ENCODE measurements around the gene MYOM3.

Gene MYOM3

DNA sequence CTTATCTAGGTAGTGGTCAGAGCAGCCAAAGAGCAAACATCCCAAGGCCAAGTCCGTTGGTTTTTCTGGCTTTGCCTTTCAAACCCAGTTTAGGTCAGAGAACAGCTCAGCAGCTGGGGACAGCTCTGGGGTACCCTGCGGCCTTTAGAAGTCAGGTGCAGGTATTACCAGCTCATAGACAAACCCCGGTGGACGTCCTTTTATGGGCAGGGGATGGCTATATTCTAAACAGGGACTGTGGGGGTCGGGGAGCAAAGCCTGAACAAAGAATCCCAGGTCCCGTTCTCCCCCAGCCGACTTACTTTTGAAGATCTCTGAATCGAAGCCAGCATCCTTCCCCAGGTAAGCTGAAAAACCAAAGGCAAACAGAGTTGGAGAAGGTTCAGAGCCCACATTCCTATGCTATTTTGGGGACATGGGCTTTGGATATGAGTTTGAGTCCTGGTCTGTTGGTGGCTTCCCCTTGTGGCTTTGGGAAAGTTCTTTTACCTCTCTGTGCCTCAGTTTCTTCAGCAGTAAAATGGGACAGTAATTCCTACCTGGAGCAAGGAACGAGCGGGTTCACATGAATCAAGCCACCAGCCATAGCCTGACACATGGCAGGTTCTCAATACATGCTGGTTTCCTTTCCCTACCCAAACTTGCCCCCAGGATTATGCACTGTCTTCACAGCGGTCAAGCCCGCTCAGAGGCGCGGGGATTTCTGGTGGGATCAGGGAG is 16.6 kb downstream of the MYOM3 start:
- no peak for DNase-seq

DNA sequence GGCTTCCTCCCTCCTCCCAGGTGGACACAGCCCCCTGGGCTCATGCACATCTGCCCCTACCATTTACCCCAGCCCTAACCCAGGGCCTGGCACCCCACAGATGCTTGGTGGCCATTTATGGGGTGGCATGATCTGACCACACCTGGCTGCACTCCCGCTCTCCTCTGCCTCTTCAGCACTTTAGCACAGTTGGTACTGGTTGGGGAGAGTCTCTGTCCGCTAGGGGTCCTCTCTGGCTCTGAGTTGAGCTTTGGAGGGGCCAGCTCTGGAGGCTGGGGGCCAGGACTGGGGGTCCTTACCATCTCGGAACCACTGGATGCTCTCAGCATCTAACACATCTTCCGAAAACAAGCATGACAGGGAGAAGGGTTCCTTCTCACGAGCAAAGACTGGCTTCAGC is 17.4 kb downstream of the MYOM3 start:
- no peak for DNase-seq

DNA sequence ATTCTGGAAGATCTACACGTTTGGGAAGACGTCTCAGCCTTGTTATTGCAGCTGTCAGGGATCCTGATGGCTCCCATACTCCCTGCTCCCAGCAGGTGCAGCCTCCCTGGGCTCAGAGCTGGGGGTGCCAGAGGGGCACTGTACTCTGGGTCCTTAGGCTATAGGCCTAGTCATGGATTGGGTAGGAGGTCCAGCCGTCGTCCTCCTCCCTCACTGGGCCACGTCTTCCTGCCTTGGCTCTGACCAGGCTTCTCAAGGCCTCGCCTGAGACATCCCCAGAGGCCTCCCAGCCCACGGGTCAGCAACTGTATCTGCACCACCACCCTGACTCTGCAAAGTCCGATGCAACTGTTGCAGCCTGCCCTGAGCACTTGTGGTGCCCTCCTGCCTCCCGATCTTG is 18.2 kb downstream of the MYOM3 start:
- no peak for DNase-seq

DNA sequence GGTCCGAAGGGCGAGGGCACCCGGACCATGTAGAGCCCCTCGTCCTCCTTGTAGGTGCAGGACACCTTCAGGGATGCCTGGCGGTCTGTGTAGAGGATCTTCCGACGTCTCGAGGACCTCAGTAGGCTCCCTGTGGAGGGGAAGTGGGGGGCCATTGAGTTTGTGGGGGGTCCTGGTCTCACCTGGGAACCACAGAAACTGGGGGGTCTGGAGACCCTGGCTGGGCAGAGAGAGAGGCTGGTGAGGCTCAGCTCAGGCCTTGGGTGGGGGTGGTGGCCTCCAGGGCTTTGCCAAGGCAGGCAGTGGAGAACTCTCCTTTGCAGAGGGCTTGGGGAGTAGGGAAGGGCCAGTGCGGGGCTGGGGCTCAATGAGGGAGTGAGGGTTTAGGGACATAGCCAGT is 19.0 kb downstream of the MYOM3 start:
- DNase-seq = no peak

DNA sequence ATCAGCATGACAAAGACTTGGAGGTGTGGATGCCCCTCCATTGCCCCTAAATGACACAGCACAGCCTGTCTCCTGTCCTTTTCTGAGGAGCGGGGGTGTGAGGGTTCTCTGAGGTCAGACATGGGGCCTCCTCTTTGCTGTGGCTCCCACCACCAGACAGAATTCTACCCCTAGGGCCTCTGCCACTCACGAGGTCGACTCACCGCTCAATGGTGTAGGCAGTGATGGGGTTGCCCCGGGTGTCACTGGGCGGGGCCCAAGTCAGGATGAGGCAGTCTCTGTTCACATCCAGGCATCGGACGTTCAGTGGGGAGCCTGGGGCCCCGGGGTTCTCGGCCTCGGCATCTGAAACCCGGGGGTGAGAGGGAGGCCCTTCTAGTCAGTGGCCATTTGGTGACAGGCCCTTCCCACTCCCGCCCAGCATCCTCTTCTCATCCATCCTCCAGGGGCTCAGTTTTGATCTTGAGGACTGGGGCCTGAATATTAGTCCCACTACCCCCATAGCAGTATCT is 19.9 kb downstream of the MYOM3 start:
- no peak for DNase-seq

DNA sequence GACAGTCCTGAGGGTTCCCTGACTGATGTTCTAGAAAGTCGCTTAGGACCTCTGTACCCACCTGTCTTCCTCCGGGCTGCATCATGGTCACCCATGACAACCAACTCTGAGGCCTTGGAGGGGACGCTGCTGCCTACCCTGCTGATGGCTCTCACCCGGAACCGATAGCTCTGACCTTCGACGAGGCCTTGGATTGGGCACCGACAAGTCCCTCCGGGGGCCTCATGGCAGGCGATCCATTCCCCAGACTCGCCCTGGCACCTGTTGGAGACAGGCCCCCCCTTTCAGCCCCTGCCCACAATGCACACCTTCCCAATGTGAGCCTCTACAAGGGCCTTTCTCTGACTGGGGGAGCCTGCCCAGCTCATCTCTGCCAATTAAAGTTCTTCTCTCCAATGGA is 21.2 kb downstream of the MYOM3 start:
- DNase-seq = no peak

DNA sequence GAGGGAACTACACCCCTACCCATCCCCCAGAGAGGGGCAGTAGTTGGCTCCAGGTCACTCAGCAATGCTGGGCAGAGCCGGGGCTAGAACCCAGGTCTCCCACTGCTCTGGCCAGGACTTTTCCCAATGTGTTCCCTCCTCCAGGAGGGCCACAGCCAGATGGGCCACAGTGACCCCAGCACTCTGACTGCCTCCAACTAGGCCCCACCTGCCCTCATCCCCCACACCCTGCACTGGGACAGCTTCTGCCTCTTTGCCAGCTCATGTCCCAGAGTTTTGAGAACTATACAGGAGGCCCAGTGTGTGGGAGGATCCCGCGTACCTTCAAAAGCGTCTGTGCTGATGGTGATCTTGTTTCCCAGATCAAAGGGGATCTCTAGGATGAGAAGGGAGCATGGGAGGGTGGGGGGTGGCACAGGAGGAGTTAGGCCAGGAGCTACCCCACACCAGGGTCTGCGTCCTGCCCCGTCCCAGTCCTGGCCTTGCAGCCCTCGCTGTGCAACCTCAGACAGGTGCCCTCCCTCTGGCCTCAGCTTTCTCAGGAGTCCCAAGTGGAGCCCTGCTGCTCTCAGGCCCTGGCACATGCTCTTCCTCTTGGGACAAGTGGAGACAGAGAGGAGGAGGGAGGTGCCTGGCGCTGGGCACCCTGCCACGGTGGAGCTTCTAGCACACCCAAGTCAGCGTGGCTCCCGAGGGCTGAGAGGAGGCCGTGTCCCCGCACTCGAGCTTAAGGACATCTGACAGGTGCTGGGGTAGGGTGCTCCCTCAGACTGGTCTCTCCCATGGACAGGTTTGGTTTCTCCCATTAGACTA is 22.0 kb downstream of the MYOM3 start:
- no peak for DNase-seq

DNA sequence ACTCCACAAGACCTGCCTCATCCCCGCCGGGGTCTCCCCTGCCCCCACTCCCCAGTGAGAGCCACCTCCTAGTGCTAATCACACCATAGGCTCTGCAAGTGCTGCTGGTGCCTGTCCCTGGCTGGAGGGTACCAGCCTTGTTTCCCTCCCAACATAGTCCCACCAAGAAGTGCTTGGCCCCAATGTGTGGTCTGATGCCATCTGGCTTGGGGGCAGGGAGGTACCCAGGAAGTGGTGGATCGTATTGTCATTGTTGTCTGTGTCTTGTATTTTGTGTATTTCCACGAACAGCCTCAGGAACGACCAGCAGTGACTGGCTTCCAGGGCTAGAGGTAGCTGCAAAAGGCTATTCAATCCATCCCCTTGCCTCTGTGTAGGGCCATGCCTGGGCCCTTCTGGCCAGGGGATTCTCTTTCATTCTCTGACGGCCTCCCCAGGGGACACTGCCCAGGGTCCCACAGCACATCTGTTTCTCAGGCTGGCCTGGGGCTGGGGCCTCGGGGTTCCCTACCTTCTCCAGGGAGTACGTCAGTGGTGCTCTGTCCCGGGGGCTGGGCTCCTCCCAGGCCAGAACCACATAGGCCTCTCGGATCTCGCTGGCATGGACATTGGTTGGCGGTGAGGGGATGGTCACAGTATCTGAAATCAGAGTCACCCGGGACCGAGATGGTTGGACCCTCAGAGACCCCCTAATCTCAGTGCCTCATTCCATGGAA is 22.8 kb downstream of the MYOM3 start:
- no peak for DNase-seq

DNA sequence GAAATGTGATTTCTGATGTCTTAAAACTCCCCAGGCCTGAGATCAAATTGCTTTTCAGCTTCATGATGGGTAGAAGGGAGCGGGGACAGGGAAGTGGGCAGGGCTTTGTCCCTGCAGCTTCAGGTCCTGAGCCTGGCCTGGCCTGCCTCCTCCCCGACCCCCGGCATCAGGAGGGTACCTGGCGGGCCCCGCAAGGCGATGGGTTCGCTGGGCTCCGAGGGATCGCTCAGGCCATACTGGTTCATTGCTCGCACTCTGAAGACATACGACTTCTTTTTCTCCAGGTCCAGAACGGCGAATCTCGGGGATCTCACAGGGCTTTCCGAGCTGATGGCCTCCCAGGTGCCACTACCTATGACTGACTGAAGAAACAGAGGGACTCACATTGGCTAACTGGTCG is 25.5 kb downstream of the MYOM3 start:
- DNase-seq = no peak

DNA sequence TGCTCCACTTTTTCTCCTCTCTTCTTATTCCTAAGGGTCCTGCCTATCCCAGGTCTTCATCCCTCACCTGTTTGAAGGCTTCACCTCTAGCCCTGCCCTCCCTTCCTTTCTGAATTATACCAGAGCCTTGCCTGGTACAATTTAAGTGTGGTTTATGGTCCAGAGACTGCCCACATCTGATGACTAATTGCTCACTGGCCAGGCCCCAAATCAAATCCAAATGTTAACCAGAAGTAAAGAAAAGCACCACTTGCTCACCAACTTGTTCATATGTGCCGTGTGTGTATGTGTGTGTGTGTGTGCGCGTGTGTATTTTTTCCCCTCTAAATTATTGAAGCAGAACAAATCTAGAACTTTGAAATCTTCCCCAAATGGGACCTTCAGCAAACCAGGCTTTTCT is 26.4 kb downstream of the MYOM3 start:
- no peak for DNase-seq

DNA sequence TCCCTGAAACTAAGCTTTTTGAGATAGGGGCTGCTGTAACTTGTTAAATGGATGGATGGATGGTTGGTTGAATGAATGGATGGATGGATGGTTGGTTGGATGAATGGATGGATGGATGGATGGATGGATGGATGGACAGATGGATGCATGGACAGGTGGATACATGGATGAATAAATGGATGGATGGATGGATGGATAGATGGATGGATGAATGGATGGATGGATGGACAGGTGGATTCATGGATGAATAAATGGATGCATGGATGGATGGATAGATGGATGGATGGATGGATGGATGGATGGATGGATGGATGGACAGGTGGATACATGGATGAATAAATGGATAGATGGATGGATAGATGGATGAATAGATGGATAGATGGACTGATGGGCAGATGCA is 26.9 kb downstream of the MYOM3 start:
- no peak for DNase-seq

DNA sequence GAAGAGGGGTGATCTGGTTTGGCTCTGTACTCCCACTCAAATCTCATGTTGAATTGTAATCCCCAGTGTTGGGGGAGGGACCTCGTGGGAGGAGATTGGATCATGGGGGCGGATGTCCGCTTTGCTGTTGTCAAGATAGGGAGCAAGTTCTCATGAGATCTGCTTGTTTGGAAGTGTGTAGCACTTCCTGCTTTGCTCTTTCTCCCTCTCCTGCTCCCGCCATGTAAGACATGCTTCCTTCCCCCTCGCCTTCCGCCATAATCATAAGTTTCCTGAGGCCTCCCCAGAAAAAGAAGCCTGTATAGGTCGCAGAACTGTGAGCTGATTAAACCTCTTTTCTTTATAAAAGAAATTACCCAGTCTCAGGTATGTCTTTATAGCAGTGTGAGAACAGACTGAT is 27.9 kb downstream of the MYOM3 start:
- no peak for DNase-seq

DNA sequence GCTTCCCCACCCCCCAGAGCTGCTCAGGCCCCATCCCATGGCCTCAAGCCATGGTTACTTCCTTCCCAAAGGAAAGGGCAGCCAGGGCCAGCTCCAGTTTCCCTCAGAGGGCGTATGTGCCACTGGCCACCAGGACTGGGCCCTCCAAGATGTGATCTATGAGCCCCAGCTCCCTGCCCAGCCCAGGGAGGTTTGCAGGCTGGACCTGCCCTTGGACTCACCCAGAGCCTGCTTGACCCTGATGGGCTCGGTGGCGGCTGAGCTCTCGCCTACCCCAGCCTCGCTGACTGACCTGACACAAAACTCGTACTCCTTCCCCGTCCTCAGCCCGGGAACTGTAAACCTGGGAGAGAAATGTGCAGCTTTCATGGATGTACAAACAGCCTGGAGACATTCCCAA is 29.6 kb downstream of the MYOM3 start:
- no peak for DNase-seq

DNA sequence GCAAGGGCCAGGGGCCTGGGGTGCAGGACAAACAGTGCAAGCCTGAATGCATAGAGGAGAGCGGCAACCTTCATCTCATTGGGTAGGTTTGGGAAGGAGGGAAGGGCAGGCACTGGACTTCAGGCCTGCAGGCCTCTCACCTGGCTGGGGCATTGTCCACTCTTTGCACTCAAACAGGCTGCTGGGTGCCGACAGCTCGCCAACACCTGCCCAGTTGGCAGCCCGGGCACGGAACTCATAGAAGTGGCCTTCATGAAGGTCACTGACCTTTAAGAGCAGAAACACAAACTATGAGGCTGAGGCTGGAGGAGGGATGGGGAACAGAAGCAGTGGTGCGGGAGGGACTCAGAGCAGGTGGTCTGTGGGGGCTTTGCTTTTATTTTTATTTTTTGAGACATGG is 30.7 kb downstream of the MYOM3 start:
- DNase-seq = no peak

DNA sequence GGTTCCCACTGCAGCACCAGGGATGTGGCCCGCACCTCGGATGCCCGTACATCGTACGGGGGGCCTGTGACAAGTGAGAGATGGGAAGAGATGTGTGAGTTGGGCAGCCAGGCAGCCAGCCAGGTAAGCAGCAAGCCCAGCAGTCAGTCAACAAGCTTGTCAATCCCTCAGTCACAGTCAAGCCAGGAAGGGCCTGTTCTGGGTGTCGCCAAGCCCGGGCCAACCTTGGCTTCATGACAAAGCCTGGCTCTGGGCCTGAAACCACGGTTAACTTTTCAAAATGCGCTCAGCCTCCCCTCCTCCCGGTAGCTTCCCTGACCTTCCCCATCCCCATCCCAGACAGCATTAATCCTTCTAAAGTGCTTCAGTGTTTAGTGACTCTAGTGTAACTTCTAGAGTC is 31.8 kb downstream of the MYOM3 start:
- no peak for DNase-seq

DNA sequence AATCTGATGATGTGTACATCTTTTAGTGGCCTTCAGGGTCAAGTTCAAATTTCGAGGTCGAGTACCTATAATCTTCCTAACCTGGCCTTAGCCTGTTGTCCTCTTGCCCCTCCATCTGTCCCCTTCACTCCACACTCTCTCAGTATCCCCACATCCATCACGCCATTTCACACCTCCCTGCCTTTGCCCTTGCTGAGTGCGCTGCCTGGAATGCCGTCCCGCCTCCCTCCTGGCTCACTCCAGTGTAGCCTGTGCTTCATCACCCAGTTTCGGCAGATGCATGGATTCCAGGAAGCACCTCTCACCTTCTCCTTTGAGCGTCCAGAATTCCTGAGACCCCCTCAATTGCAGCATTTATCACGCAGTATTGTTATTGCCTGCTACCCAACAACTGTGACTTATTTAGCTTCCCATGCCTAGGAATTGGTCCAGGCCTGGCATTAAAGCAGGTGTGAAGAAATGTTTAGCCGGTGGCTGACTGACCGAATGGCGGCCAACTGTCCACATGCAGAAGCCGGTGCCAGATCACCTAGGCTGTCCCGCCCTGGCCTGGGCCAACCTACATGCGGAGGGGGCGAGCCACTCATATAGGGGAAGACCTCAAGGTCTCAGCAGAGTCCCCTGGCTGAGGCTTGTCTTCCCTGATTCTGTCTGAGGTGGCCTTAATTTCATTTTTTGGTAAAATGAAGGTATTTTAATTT is 34.5 kb downstream of the MYOM3 start:
- DNase-seq = no peak

DNA sequence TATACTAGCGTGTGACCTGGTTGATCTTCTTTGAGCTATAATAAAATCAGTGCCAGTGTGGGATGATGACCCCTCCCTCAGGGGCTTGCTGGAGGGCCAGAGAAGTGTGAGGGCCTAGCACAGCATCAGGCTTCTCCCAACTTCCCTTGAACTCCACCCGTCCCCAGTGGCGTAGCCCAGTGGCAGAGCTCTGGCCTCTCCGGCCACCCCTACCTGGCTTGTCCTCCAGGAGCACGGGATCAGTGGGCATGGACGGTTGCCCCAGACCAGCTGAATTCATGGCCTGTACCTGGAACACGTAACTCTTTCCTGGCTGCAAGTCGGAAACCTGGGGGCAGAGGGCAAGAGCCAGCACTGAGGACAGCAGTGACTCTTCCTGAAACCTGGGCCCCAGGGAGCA is 36.0 kb downstream of the MYOM3 start:
- DNase-seq = no peak

DNA sequence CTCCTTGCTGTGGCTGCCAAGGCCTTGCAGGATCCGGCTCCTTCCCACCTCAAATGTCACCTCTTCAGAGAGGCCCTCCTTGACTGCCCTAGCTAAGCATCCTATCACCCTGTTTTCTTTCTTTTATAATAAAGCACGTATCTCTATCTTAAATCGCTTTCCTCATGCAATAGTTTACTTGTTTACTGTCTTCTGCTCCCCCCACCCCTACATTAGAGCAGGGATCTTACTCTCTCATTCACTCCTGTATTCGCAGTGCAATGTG is 36.4 kb downstream of the MYOM3 start:
- DNase-seq = no peak

DNA sequence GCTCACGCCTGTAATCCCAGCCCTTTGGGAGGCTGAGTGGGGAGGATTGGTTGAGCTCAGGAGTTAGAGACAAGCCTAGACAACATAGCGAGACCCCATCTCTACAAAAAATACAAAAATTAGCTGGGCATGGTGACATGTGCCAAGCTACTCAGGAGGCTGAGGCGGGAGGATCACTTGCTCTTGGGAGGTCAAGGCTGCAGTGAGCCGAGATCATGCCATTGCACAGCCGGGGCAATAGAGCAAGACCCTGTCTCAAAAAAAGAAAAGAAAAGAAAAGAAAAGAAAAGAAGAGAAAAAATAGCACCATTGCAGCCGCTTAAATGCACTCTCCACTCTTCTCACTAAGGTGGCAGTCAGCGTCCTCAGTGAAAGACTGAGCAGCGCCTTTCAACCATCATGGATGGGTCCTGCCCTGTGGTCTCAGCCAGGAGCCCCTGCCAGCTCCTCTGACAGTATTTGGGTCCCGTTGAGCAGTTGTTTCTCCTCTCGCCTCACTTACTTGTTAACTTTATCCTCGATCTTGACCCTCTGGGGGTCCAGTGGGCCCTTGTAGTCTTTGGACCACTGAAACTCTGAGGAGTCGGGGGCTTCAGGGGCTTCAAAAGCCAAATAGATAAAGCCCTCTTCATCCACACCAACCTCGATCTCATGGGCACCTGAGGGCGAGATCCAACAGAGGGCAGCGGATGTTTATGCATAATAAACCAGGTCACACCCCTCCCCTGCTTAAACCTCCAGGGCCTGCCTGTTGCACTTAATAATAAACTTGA is 36.9 kb downstream of the MYOM3 start:
- DNase-seq = no peak

DNA sequence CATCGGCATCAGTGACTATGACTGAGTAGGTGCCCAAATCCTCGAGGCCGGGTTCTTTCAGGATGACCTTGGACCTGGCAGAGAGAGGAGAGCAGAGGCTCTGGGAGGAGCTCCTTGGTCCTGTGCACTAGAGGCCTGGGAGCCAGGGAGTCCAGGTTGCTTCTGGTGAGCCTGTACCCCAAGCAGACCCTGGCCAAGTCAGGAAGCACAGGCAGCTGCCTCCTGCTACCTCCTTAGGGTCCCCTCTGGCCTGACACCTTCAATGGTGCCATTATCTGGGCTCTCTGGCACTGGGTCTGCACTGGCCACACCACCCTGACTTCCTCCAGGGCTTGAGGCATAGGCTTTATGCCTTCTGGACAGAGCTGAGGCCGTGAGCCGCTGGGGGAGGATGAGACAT is 37.7 kb downstream of the MYOM3 start:
- no peak for DNase-seq

DNA sequence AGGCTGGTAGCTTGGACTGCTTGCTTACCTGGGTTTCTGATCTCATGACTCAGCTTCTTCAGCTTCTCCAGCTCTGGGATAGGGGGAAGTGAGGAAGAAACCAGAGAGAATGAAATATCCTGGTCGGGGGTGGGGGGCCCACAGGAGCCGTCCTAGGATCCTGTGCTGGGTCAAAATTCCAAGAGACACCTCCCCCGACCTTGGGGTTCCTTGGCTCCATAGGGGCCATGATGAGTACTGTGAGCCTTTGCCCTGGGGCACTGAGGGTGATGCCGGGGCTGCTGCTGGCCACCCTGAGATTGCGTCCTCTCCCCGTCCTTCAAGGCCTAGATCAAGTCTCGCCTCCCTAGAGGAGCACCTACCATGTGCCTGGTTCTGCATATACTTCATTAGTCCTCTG is 40.0 kb downstream of the MYOM3 start:
- DNase-seq = no peak

DNA sequence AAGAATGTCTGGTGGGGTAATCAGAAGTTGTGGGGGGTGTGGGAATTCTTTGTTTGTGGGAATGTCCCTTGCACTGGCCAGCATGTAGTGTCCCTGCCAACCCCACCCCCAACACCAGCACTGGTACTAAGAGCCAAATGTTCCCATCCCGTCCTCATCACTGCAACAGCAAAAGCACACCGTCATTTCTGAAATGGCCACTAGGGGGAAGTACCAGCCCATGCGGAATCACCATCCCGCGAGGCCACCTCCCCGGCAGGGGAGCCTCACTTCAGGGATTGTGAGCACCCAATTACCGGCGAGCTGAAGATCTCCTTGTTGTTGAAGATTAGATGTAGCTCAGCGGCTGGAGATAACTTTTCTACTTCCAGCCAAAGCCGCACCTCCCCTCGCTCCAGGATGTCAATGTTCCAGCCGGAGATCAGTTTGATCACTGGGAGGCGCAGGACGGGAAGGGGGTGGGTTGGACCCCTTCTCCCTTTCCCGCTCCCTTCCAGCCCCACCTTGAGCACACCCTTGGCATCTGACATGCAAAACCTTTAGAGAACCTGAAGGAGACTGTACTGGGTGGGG is 41.0 kb downstream of the MYOM3 start:
- DNase-seq = no peak
